SK-N-SH treated with all-trans-retinoic acid at 6 μM for 48 hours (cell line): Measurements from ENCODE around the gene GCHFR.

Source experiments
- ATAC-seq: fragments of 200-7000 bp; cut with Tn5 transposase; 3 replicates; pipeline ENCODE4 v1.9.1; 2020; ENCODE audit warnings: mild to moderate bottlenecking, moderate library complexity
- ARNTL ChIP-seq: fragments of 450-650 bp; formaldehyde crosslinking; IDR thresholded peaks from 2 replicates; pipeline ENCODE4 v1.5.0; 2020; ENCODE audit warnings: low read depth, mild to moderate bottlenecking, moderate library complexity, borderline replicate concordance
- BACH2 ChIP-seq: fragments of 250-450 bp; sonication (Bioruptor Pico); IDR thresholded peaks from 2 replicates; pipeline ENCODE4 v1.9.0; 2021; ENCODE audit warnings: mild to moderate bottlenecking, borderline replicate concordance
- CREB5 ChIP-seq: fragments of 250-450 bp; sonication (Bioruptor Pico); IDR thresholded peaks from 2 replicates; pipeline ENCODE4 v1.5.1; 2020; ENCODE audit warnings: low read depth, mild to moderate bottlenecking, moderate library complexity
- CSDC2 ChIP-seq: fragments of 250-450 bp; sonication (Bioruptor Pico); IDR thresholded peaks from 2 replicates; pipeline ENCODE4 v1.5.0; 2020; ENCODE audit warnings: mild to moderate bottlenecking, moderate library complexity
- ISL1 ChIP-seq: fragments of 250-450 bp; sonication (Bioruptor Pico); IDR thresholded peaks from 2 replicates; pipeline ENCODE4 v2.1.2; 2022; ENCODE audit warnings: mild to moderate bottlenecking, moderate library complexity
- OSR1 ChIP-seq: fragments of 250-450 bp; sonication (Bioruptor Pico); IDR thresholded peaks from 2 replicates; pipeline ENCODE4 v1.8.0; 2022; ENCODE audit warnings: moderate library complexity, mild to moderate bottlenecking, inconsistent platforms
- PATZ1 ChIP-seq: fragments of 250-450 bp; sonication (Bioruptor Pico); IDR thresholded peaks from 2 replicates; pipeline ENCODE4 v1.8.0; 2020; ENCODE audit warnings: mild to moderate bottlenecking, moderate library complexity, borderline replicate concordance
- PPARA ChIP-seq: fragments of 250-450 bp; sonication (Bioruptor Pico); IDR thresholded peaks from 2 replicates; pipeline ENCODE4 v1.5.0; 2020; ENCODE audit warnings: mild to moderate bottlenecking, borderline replicate concordance
- RARB ChIP-seq: fragments of 250-450 bp; sonication (Bioruptor Pico); IDR thresholded peaks from 2 replicates; pipeline ENCODE4 v1.8.0; 2021; ENCODE audit warnings: mild to moderate bottlenecking, moderate library complexity
- SNAI2 ChIP-seq: fragments of 250-450 bp; sonication (Bioruptor Pico); IDR thresholded peaks from 2 replicates; pipeline ENCODE4 v1.5.0; 2020; ENCODE audit warnings: mild to moderate bottlenecking, moderate library complexity
- TCF4 ChIP-seq: fragments of 250-450 bp; sonication (Bioruptor Pico); IDR thresholded peaks from 2 replicates; pipeline ENCODE4 v1.8.0; 2021; ENCODE audit warnings: mild to moderate bottlenecking, moderate library complexity, borderline replicate concordance
- TOX ChIP-seq: fragments of 250-450 bp; sonication (Bioruptor Pico); IDR thresholded peaks from 2 replicates; pipeline ENCODE4 v1.8.0; 2021; ENCODE audit warnings: mild to moderate bottlenecking, moderate library complexity, borderline replicate concordance
- ZC3H10 ChIP-seq: fragments of 250-450 bp; sonication (Bioruptor Pico); IDR thresholded peaks from 2 replicates; pipeline ENCODE4 v1.5.1; 2021; ENCODE audit warnings: mild to moderate bottlenecking, moderate library complexity
- ZFP3 ChIP-seq: fragments of 250-450 bp; sonication (Bioruptor Pico); IDR thresholded peaks from 2 replicates; pipeline ENCODE4 v1.5.0; 2020; ENCODE audit warnings: mild to moderate bottlenecking, moderate library complexity
- ZFP30 ChIP-seq: fragments of 450-650 bp; formaldehyde crosslinking; IDR thresholded peaks from 2 replicates; pipeline ENCODE4 v1.5.0; 2022; ENCODE audit warnings: mild to moderate bottlenecking, moderate library complexity
- ZNF565 ChIP-seq: fragments of 450-650 bp; formaldehyde crosslinking; conservative IDR thresholded peaks from 2 replicates; pipeline ENCODE4 v1.5.0; 2020; ENCODE audit warnings: low read depth, mild to moderate bottlenecking, moderate library complexity
- ZNF70 ChIP-seq: fragments of 450-650 bp; formaldehyde crosslinking; IDR thresholded peaks from 2 replicates; pipeline ENCODE4 v1.5.0; 2020; ENCODE audit warnings: mild to moderate bottlenecking, moderate library complexity
- ZNF8 ChIP-seq: fragments of 450-650 bp; formaldehyde crosslinking; IDR thresholded peaks from 2 replicates; pipeline ENCODE4 v1.5.0; 2020; ENCODE audit warnings: mild to moderate bottlenecking, moderate library complexity
- TF ChIP-seq, protein P1 (sequence below): fragments of 250-450 bp; sonication (Bioruptor Pico); IDR thresholded peaks from 2 replicates; pipeline ENCODE4 v1.5.0; 2020; ENCODE audit warnings: mild to moderate bottlenecking, moderate library complexity
- TF ChIP-seq, protein P2 (sequence below): fragments of 250-450 bp; sonication (Bioruptor Pico); IDR thresholded peaks from 2 replicates; pipeline ENCODE4 v1.5.1; 2021; ENCODE audit warnings: mild to moderate bottlenecking, moderate library complexity
- TF ChIP-seq, protein P3 (sequence below): fragments of 250-450 bp; sonication (Bioruptor Pico); IDR thresholded peaks from 2 replicates; pipeline ENCODE4 v1.8.0; 2021; ENCODE audit warnings: low read depth, mild to moderate bottlenecking, moderate library complexity, borderline replicate concordance

GCHFR gene

GRCh38 chr15:40749151-40749630 is 14.7 kb upstream of the GCHFR start:
- no peak for ATAC-seq
- no peak for TF ChIP-seq ISL1 (CRISPR knock-in tag)
- TF ChIP-seq CSDC2 (CRISPR knock-in tag) = no peak
- TF ChIP-seq ZFP30 (CRISPR knock-in tag) = no peak
- TF ChIP-seq SNAI2 (CRISPR knock-in tag) = no peak
- TF ChIP-seq OSR1 (CRISPR knock-in tag) = no peak
- TF ChIP-seq ARNTL (CRISPR knock-in tag) = no peak

DNA sequence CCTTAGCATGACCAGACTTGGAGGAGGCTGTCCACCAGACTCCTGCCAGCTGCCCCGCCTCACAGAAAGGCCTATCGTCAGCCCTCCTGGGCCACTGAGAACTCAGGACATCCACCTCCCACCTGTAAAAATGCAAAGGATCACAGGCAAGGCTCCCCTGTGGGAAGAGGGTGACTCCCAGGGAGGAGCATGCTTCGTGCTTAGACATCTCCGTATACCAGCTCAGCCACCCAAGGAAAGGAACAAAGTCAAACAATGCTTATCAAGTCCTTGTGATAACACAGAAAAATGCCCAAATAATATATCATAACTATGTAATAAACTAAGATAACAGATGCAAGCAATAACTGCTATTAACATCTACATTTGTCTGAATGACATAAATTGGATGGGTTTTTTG is 13.0 kb upstream of the GCHFR start:
- no peak for TF ChIP-seq BACH2 (CRISPR knock-in tag)
- no peak for TF ChIP-seq TOX (CRISPR knock-in tag)
- TF ChIP-seq RARB (CRISPR knock-in tag) = no peak
- no peak for TF ChIP-seq CSDC2 (CRISPR knock-in tag)
- no peak for TF ChIP-seq ZNF565 (CRISPR knock-in tag)
- TF ChIP-seq ISL1 (CRISPR knock-in tag) = no peak
- no peak for TF ChIP-seq PATZ1 (CRISPR knock-in tag)
- TF ChIP-seq, protein P1, sequence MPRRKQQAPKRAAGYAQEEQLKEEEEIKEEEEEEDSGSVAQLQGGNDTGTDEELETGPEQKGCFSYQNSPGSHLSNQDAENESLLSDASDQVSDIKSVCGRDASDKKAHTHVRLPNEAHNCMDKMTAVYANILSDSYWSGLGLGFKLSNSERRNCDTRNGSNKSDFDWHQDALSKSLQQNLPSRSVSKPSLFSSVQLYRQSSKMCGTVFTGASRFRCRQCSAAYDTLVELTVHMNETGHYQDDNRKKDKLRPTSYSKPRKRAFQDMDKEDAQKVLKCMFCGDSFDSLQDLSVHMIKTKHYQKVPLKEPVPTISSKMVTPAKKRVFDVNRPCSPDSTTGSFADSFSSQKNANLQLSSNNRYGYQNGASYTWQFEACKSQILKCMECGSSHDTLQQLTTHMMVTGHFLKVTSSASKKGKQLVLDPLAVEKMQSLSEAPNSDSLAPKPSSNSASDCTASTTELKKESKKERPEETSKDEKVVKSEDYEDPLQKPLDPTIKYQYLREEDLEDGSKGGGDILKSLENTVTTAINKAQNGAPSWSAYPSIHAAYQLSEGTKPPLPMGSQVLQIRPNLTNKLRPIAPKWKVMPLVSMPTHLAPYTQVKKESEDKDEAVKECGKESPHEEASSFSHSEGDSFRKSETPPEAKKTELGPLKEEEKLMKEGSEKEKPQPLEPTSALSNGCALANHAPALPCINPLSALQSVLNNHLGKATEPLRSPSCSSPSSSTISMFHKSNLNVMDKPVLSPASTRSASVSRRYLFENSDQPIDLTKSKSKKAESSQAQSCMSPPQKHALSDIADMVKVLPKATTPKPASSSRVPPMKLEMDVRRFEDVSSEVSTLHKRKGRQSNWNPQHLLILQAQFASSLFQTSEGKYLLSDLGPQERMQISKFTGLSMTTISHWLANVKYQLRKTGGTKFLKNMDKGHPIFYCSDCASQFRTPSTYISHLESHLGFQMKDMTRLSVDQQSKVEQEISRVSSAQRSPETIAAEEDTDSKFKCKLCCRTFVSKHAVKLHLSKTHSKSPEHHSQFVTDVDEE (CRISPR knock-in tag) = no peak
- no peak for TF ChIP-seq CREB5 (CRISPR knock-in tag)
- no peak for TF ChIP-seq ARNTL (CRISPR knock-in tag)
- TF ChIP-seq, protein P2, sequence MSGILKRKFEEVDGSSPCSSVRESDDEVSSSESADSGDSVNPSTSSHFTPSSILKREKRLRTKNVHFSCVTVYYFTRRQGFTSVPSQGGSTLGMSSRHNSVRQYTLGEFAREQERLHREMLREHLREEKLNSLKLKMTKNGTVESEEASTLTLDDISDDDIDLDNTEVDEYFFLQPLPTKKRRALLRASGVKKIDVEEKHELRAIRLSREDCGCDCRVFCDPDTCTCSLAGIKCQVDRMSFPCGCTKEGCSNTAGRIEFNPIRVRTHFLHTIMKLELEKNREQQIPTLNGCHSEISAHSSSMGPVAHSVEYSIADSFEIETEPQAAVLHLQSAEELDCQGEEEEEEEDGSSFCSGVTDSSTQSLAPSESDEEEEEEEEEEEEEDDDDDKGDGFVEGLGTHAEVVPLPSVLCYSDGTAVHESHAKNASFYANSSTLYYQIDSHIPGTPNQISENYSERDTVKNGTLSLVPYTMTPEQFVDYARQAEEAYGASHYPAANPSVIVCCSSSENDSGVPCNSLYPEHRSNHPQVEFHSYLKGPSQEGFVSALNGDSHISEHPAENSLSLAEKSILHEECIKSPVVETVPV (CRISPR knock-in tag) = no peak
- no peak for TF ChIP-seq SNAI2 (CRISPR knock-in tag)
- no peak for TF ChIP-seq ZFP3 (CRISPR knock-in tag)
- TF ChIP-seq, protein P3, sequence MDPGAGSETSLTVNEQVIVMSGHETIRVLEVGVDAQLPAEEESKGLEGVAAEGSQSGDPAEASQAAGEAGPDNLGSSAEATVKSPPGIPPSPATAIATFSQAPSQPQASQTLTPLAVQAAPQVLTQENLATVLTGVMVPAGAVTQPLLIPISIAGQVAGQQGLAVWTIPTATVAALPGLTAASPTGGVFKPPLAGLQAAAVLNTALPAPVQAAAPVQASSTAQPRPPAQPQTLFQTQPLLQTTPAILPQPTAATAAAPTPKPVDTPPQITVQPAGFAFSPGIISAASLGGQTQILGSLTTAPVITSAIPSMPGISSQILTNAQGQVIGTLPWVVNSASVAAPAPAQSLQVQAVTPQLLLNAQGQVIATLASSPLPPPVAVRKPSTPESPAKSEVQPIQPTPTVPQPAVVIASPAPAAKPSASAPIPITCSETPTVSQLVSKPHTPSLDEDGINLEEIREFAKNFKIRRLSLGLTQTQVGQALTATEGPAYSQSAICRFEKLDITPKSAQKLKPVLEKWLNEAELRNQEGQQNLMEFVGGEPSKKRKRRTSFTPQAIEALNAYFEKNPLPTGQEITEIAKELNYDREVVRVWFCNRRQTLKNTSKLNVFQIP = no peak
- TF ChIP-seq TCF4 (CRISPR knock-in tag) = no peak
- TF ChIP-seq ZNF70 = no peak
- no peak for TF ChIP-seq ZC3H10 (CRISPR knock-in tag)
- no peak for TF ChIP-seq PPARA (CRISPR knock-in tag)
- no peak for ATAC-seq

- ATAC-seq = no peak
- TF ChIP-seq ZC3H10 (CRISPR knock-in tag) (no peak), ARNTL (CRISPR knock-in tag) (no peak), ZNF70 (no peak), CSDC2 (CRISPR knock-in tag) (no peak), BACH2 (CRISPR knock-in tag) (no peak), ZFP30 (CRISPR knock-in tag) (no peak), ZNF8 (CRISPR knock-in tag) (no peak), PPARA (CRISPR knock-in tag) (no peak), RARB (CRISPR knock-in tag) (no peak)
- TF ChIP-seq, protein P3 = no peak
- TF ChIP-seq, protein P1 (CRISPR knock-in tag) = no peak
- TF ChIP-seq, protein P2 (CRISPR knock-in tag) = no peak
Measured at GRCh38 chr15:40751745-40752144, 12.1 kb upstream of the GCHFR start.
